Hepatocyte (in vitro differentiated cells): ENCODE data around the gene NKIRAS1. TPM values are rescaled to one million over a fixed set of nuclear protein-coding genes. Genes with fewer than 3 reads are reported as not detected.

Source experiments
- DNase-seq: peaks from one replicate; pipeline ENCODE4 v3.0.0-alpha.2; 2016; ENCODE audit warnings: low spot score
- H2AFZ ChIP-seq: fragments of 200-600 bp; sonication (generic); 2 replicates; pipeline ENCODE4 v1.6.0; 2016; ENCODE audit warnings: antibody characterized with exemption, mild to moderate bottlenecking
- H3K27ac ChIP-seq: fragments of 200-600 bp; sonication (generic); 2 replicates; pipeline ENCODE4 v1.5.1; 2016; ENCODE audit warnings: mild to moderate bottlenecking
- H3K27me3 ChIP-seq: fragments of 200-600 bp; sonication (generic); 2 replicates; pipeline ENCODE4 v1.6.1; 2016
- H3K36me3 ChIP-seq: fragments of 200-600 bp; sonication (generic); replicated peaks from 2 replicates; pipeline ENCODE4 v1.5.1; 2016; ENCODE audit warnings: low read depth; ENCODE audit not compliant: insufficient read depth
- H3K4me1 ChIP-seq: fragments of 200-600 bp; sonication (generic); 2 replicates; pipeline ENCODE4 v1.5.1; 2016; ENCODE audit warnings: mild to moderate bottlenecking, moderate library complexity; ENCODE audit not compliant: insufficient read depth
- H3K4me2 ChIP-seq: fragments of 200-600 bp; sonication (generic); 2 replicates; pipeline ENCODE4 v1.6.0; 2016
- H3K4me3 ChIP-seq: fragments of 200-600 bp; sonication (generic); 2 replicates; pipeline ENCODE4 v1.5.1; 2016; ENCODE audit warnings: mild to moderate bottlenecking
- H3K79me2 ChIP-seq: fragments of 200-600 bp; sonication (generic); 2 replicates; pipeline ENCODE4 v1.6.0; 2017; ENCODE audit warnings: mild to moderate bottlenecking
- H3K9me2 ChIP-seq: fragments of 200-600 bp; sonication (generic); replicated peaks from 2 replicates; pipeline ENCODE4 v1.6.0; 2017; ENCODE audit warnings: mild to moderate bottlenecking; ENCODE audit not compliant: insufficient read depth
- H3K9me3 ChIP-seq: fragments of 200-600 bp; sonication (generic); 2 replicates; pipeline ENCODE4 v1.5.1; 2016; ENCODE audit warnings: low read depth, mild to moderate bottlenecking
- H4K20me1 ChIP-seq: fragments of 200-600 bp; sonication (generic); 2 replicates; pipeline ENCODE4 v1.6.0; 2016; ENCODE audit warnings: mild to moderate bottlenecking; ENCODE audit not compliant: insufficient read depth, poor library complexity, severe bottlenecking
- EZH2 ChIP-seq: fragments of 200-600 bp; sonication (generic); IDR thresholded peaks from 2 replicates; pipeline ENCODE4 v1.6.1; 2016; ENCODE audit warnings: antibody characterized with exemption, mild to moderate bottlenecking, borderline replicate concordance
- EZH2phosphoT487 ChIP-seq: fragments of 200-600 bp; sonication (generic); IDR thresholded peaks from one replicate; pipeline ENCODE4 v1.6.1; 2018; ENCODE audit warnings: antibody characterized with exemption, mild to moderate bottlenecking, low read depth, moderate library complexity; ENCODE audit not compliant: unreplicated experiment, severe bottlenecking
- WGBS: methylation state at CpG from one replicate; pipeline ENCODE4 v1.1.6; 2016; ENCODE audit warnings: low lambda C conversion rate; ENCODE audit errors: missing lambda C conversion rate; 5-methylcytosine and 5-hydroxymethylcytosine counted together
- polyA plus RNA-seq: library from polyadenylated mRNA; unstranded; fragments of >200 nt; fragmentation: Nextera tagmentation; extraction: Ambion mirVana; gene quantifications from 2 replicates; pipeline ENCODE4 v1.2.1, GENCODE V29; 2016
- total RNA-seq: library from RNA; depleted of rRNA; stranded (reverse); fragments of >200 nt; gene quantifications from 2 replicates; pipeline ENCODE4 v1.2.3, GENCODE V29; 2014
- TF ChIP-seq, protein P1 (sequence below): fragments of 200-600 bp; sonication (generic); IDR thresholded peaks from 2 replicates; pipeline ENCODE4 v1.5.1; 2016; ENCODE audit warnings: antibody characterized with exemption, mild to moderate bottlenecking; ENCODE audit not compliant: poor library complexity

Gene NKIRAS1
- total and polyA plus RNA-seq, 2 experiments from 2014 or later, result 16.9 to 19.8 TPM

GRCh38 chr3:23876923-23877322, 39.9 kb downstream of the NKIRAS1 start:
- Histone ChIP-seq H2AFZ (no peak overlapping the region), H4K20me1 (peaks cover 39% of the 10 kb centered on the region), H3K36me3 (no peaks in the 10 kb centered on the region), H3K4me1 (no peaks in the 10 kb centered on the region), H3K4me3 (no peak overlapping the region), H3K9me3 (no peaks in the 10 kb centered on the region), H3K27ac (no peak overlapping the region), H3K27me3 (no peaks in the 10 kb centered on the region), H3K79me2 (peaks cover 93% of the 10 kb centered on the region), H3K9me2 (no peaks in the 10 kb centered on the region), H3K4me2 (no peak overlapping the region)
- no peak for TF ChIP-seq EZH2
- TF ChIP-seq, protein P1, sequence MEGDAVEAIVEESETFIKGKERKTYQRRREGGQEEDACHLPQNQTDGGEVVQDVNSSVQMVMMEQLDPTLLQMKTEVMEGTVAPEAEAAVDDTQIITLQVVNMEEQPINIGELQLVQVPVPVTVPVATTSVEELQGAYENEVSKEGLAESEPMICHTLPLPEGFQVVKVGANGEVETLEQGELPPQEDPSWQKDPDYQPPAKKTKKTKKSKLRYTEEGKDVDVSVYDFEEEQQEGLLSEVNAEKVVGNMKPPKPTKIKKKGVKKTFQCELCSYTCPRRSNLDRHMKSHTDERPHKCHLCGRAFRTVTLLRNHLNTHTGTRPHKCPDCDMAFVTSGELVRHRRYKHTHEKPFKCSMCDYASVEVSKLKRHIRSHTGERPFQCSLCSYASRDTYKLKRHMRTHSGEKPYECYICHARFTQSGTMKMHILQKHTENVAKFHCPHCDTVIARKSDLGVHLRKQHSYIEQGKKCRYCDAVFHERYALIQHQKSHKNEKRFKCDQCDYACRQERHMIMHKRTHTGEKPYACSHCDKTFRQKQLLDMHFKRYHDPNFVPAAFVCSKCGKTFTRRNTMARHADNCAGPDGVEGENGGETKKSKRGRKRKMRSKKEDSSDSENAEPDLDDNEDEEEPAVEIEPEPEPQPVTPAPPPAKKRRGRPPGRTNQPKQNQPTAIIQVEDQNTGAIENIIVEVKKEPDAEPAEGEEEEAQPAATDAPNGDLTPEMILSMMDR, result no peak
- TF ChIP-seq EZH2phosphoT487, result no peak
- WGBS, result 98% methylated on average over 2 of the region's 2 CpGs
- DNase-seq, result no peak

- Histone ChIP-seq H3K79me2 (peaks cover 77% of the 10 kb centered on the region), H3K9me3 (no peaks in the 10 kb centered on the region), H3K27ac (no peak overlapping the region), H3K4me3 (no peak overlapping the region), H3K36me3 (no peaks in the 10 kb centered on the region), H3K27me3 (no peaks in the 10 kb centered on the region), H3K9me2 (no peaks in the 10 kb centered on the region), H3K4me1 (peaks cover 3% of the 10 kb centered on the region), H4K20me1 (peaks cover 42% of the 10 kb centered on the region), H3K4me2 (no peak overlapping the region), H2AFZ (no peak overlapping the region)
- WGBS, result 92% methylated on average over 4 of the region's 4 CpGs
- TF ChIP-seq, protein P1, result no peak
- TF ChIP-seq EZH2phosphoT487 (no peak), EZH2 (no peak)
- no peak for DNase-seq
These were observed 41.6 kb downstream of the NKIRAS1 start for GRCh38 chr3:23875113-23875725.

- Histone ChIP-seq H2AFZ (no peak overlapping the region), H4K20me1 (peaks cover 49% of the 10 kb centered on the region), H3K4me2 (no peak overlapping the region), H3K4me3 (no peak overlapping the region), H3K4me1 (peaks cover 9% of the 10 kb centered on the region), H3K79me2 (peaks cover 79% of the 10 kb centered on the region), H3K27me3 (no peaks in the 10 kb centered on the region), H3K9me3 (no peaks in the 10 kb centered on the region), H3K27ac (no peak overlapping the region), H3K36me3 (no peaks in the 10 kb centered on the region), H3K9me2 (no peaks in the 10 kb centered on the region)
- 78% methylated on average over 6 of the region's 6 CpGs for WGBS
- TF ChIP-seq EZH2phosphoT487, result no peak
- TF ChIP-seq, protein P1, result no peak
- TF ChIP-seq EZH2, result no peak
- DNase-seq, result no peak
These were observed 42.3 kb downstream of the NKIRAS1 start for GRCh38 chr3:23874359-23875112.
